HG03095 (cell line): Measurements from ENCODE around the gene KLF16.
"Not testable (repeated sequence)": the region's sequence is repeated elsewhere in the genome, so short reads cannot be mapped to it uniquely, and the experiment has no call there.

Source experiments
- ATAC-seq: cut with Tn5 transposase; IDR thresholded peaks from one replicate; pipeline ENCODE4 v1.9.1; 2021; ENCODE audit warnings: moderate library complexity; ENCODE audit not compliant: unreplicated experiment

Gene KLF16

DNA sequence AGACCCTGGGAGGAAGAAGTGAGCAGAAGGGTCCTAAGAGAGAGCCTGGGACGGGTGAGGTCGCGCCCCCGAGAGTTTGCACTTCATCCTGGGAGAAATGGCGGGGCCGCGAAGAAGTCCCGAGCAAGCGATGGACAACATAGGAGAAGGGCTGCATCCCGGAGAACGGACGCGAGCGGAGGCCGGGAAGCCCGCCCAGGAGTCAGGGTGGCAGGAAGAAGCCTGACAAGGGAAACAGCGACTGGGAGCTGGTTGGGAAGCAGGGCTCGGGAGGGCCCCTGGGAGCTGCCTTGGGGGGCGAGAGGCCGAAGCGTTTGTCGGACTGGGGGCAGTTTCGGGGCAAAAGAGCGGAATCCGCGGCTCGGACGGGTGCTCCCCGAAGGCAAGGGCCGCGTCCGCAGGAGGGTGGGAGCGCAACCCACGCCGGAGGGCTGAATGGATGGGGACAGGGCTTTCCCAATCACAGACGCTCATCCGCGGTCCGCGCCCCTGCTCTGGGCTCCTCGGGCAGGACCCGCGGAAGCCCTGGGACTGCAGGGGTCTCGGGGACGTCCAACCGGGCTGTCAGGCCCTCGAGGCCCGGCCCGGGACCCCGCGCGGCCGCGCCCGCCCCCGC is 21.4 kb upstream of the KLF16 start:
- no peak for ATAC-seq

DNA sequence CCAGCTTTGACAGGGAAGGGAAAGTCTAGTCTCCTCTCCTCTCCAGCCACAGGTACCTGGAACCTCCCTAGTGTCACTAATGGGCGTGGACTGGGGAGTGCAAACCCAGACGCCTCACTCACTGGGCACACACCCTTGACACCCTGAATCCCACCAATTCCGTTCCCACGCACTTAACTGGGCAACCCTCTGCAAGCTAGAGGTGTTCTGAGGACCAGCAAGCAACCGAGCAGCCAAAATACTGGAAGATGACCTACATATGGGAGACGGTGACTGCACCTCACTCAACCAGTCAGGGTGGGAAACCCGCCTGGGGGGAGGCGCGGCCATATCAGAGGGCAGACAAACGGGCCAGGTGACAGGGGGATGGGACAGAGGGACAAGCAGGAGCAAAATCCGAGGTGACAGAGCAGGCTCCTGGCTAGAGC is 20.9 kb upstream of the KLF16 start:
- no peak for ATAC-seq

DNA sequence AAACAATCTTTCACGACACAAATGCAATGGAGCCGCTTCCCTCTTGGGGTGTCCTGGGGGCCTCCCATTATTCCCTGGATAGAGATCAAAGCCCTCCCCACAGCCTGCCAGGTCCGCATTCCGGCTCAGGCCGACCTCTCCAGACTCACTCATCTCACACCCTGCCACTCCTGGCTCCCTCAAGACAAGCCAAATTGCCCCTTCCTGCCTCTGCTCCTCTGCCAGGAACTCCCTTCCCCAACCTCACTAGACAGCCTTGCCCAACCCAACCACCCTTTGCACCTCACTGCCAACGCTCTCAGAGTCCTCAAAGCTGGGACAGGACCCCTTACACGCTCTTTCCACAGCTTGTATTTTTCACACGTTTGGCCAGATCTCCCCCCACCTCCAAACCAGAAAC is 20.4 kb upstream of the KLF16 start:
- no peak for ATAC-seq

DNA sequence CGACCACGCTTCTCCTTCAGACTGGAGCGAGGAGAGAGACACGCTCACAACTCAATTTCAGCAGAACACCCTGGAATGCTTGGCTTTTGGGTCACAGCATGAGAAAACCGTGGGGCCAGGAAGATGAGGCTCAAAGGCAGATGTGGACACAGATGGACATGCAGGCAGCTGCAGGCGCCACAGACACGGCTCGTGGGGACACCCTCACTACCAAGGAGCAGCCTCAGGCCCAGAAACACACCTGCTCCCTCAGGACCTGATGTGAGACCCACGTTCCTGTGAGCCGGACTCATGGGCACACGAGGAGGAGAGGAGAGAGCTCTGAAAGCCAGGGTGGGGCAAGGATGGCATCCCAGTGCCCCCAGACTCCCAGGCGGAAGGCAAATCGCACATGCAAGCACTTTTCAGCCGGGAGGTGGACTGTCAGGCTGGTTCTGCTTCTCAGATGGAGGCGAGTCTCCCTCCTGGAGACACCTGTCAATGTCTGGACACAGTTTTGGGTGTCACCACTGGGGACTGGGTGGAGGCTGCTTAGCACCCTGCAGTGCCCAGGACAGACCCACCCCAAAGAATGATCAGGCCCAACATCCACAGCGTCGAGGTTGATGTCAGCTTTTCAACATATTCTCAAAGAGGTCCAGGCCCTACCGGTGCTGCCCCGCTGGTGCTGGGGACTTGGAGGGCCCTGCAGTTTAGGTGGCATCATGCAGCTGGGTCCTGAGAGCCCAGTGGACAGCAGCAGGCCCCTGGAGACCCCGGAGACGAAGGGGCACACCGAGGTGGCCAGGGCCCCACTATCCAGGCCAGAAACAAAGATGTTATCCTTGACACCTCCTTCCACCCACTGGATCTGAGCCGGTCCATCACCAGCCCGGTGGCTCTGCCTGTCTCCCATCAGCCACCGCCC is 19.7 kb upstream of the KLF16 start:
- no peak for ATAC-seq

DNA sequence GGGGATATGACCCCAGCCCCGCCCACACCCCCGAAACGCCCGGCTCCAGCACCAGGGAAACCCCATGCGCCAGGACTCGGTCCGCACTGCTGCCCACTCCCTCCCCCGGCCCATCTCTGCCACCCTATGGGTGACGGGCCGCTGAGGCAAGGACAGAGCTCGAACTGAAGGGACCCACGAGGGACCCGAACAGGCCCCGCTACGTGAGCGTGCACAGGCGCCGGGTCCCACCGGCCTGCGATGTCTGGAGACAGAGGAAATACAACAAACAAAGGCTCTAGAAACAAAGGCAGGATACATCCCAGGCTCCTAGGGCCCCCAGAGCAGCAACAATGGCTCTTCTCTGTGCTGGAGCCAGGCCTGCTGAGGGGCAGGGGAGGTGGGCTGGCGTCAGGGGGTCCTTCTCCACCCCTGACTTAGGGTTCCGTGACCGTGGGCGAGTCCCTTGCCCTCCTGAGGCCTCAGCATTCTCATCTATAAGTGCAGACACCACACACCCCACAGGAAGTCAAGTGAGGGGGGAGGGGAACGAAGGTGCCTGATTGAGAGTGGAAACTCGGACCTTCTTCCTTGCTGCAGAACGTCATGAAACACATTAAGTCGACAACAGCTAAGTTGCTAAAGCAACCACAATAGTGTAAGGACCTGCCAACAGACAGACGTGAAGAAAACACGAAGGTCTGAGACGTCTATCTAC is 18.9 kb upstream of the KLF16 start:
- ATAC-seq = no peak

DNA sequence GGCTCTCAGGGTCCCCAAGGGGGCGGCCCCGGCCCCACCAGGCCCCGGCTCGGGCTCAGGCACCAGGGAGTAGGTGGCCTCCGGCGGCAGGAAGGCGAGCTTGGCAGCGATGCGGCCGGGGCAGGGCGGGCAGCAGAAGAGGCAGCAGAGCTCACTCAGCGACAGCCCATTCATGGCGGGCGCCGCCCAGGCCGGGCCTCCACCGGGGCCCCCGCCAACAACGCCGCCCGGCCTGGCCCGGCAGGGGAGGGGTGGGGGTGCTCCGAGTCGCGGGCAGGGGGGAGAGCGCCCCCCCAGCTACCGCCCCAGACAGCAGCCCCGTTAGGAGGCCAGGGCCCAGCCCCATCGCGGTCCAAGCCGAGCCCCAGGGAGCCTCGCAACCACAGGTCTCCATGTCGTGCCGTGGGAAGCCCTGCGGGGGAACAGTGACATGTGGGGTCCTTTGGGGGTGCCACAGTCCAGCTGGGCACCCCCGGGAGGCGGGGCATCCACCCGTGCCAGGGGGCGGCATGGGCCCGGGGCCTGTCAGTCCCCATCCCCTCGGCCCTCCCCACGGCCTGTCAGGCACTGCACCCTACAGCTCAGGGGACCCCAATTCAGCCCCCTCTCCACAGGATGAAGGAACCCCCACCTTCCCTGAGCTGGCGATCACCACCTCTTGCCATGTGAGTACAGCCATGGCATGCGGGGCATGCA is 18.2 kb upstream of the KLF16 start:
- ATAC-seq = not testable (repeated sequence)

DNA sequence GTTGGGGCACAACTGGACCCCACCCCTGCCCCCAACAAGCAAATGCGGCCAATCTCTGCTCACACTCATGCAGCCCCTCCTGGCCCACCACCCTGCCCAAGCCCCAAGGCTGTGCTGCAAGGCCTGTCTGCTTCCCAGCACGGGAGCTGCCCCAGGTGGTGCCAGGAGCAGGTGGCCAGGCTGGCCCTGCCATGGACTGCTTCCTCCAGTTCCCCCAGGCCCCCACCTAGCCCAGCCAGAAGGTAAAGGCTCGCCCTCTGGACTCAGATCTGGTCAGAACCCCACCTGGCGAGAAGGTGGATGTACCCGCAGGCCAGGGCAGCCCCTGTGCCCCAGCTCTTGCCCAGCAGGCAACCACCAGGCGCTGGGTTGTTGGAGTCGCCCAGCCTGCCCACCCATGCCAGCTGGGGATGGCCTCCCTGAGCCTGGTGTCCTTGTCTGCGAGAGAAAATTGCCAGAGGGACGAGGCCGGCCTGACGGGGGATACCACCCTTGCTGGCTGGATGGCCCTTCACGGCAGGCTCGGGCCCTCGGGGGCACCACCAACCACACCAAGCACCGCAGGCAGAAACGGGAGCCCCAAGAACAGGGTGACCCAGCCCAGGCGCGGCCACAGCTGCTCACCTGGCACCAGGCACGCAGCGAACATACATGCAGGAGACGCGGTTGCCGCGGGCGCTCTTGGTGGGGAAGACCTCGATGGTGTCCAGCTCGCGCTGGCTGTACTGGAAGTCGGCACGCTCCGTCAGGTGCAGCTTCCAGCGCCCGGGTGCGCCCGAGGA is 17.4 kb upstream of the KLF16 start:
- no peak for ATAC-seq

DNA sequence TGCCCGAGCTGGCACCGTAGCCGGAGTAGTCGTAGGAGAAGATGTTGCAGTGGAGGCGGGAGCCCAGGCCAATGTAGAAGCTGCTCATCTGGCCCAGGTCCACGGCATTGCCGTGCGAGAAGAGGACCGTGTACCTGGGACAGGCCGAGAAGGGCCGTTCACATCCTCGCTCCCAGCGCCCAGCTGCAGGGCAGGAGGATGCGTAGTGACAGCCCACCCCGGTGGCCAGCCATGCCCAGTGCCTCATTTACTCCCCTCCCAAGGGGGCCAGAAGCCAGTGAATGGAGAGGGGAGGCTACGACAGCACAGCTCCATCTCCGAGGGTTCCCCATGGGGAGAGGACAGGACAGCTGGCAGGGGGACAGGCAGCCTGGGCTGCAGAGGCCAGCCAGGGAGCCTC is 16.6 kb upstream of the KLF16 start:
- not testable (repeated sequence) for ATAC-seq

DNA sequence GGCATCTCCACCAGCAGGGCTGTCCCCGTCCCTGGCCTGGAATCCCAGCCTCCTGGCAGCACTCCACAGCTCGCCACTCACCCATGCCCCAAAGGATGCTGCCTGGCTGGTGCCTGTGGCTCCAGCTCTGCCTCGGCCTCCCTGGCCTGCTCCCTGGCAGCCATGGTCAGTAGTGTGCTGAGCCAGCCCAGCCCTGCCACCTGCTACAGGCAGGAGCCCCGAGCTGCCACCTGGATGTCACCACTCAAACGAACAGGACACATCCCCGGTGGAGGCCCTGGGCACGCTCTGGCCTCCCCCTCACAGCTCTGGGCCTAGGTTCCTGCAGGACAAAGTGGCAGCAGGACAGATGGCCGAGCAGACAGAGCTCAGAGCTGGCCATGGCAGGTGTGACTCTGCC is 15.2 kb upstream of the KLF16 start:
- ATAC-seq = not testable (repeated sequence)

DNA sequence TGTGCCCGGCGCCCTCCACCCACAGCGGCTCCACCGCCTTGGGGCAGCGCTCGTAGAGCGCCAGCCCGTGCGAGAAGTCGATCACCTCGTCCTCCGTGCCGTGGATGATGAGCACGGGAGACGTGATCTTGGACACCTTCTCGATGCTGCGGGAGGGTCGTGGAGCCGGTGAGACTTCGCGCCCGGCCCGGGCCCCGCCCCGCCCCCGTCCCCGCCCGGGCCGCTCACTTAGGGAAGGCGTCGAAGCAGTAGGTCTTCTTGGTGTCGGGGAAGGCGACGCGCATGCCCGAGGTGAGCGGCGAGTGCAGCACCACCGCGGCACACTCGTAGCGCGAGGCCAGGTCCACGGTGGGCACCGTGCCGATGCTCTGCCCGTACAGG is 13.9 kb upstream of the KLF16 start:
- ATAC-seq = not testable (repeated sequence)

DNA sequence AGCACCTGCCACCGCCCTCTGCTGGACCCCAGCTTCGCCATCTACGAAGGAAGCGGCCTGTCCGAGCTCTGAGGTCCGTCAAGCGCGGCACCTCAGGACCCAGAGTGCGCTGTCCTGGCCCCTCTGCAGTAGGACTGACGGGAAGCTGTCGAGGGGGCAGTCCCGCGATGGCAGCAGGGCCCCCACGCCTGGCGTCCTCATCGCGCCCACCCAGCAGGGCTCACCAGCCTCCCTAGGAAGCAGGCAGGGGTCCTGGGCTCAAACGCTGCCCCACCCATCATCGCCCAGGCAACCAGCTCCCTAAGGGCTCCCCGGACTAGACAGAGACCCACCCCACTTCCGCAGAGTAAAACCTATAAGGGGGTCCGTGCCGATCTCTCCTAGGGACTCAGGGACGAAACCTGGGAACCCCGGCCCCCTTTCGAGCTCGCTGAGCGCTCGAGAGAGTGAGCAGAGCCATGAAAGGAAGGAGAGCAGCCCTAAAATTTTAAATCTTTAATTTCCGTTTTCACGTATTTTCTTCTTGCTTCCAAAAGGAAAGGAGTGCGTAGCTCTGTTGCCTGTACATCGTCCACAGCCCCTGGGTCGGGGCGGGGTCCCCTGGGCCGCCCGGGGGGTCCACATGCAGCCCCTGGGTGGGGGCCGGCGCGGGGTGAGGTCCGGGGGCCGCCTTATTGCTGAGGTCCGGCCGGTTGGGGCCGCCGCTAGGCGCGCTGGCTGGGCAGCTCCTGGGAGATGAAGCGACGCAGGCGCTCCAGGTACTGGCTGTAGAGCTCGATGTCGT is 13.3 kb upstream of the KLF16 start:
- not testable (repeated sequence) for ATAC-seq

DNA sequence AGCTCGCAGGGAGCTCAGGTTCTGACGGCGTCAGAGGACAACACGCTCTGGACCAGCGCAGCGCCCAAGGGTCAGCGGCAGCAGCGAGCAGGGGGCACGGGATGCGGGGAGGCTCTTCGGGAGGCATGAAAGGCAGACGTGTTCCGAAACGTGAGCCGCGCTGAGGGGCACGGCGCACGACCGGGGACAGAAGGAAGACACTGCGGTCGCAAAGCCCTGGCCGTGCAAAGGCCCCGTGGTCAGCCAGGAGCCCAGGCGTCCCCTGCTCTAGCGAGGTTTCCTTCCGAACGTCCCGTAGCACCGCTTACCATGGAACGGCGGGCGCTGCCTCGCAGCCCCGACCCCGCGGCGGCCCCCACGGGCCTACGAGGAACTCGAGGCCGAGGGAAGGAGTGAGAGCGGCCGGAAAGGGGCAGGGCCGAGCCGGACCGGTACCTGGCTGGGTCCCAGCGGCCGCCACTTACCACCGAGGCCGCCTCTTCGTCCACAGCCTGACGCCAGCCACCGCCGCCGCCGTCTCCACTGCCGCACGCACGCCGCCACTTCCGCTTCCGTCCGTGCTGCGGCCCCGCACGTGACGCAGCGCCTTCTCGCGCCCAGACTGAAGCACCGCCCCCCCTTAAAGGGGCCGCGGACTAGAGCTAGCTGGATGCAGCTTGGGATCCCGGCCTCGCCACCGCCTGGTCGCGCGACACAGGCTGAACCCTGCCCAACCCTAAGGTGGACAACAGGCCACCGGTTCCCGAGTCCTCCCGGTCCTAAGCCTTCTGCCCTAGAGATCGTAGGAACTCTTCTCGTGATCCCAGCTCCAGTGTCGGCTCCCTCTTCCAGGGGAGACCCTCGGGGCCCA is 12.5 kb upstream of the KLF16 start:
- ATAC-seq = peak; percentile 64

DNA sequence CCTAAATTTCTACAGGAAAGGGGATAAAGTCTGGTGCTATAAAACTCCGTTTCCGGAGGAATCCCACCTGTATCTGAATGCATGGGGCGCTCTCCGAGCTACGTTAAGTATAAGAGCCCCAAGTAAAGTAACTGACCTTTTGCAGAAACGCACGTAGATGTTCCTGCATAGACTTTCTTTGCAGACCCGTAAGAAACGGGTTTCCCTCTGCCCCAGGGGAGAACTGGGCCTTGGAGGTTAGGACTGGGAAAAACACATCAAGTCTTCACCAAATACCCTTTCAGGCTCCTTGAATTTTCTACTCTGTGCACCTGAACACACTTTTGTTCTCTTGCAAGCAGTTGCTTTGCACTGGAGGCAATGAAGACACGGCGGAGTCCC is 11.9 kb upstream of the KLF16 start:
- not testable (repeated sequence) for ATAC-seq

DNA sequence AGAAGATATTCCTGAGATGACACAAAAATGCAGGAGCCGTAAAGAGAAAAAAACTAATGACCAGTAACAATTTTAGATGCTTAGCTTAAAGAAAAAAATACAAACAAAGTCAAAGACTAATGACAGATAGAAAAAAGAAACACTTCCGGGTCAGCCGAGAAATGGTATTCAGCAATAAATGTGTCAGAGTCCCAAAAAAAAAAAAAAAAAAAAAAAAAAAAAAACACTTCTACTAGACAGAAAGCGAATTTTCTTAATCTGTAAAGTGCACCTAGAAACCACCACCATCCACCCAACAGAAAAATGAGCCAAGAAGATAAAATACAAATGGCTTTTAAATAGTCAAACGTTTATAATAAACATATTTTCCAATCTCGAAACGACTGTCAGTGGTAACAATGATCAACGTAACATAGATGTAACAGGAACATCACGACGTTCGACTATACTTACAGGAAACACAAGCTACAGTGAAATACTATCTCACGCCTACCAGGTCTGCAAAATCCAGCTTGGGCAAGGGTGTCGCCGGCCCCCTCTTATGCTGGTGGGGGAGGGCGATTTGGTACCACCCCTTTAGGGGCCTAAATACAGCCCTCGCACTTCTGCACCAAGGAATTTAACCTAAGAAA is 11.3 kb upstream of the KLF16 start:
- ATAC-seq = no peak

DNA sequence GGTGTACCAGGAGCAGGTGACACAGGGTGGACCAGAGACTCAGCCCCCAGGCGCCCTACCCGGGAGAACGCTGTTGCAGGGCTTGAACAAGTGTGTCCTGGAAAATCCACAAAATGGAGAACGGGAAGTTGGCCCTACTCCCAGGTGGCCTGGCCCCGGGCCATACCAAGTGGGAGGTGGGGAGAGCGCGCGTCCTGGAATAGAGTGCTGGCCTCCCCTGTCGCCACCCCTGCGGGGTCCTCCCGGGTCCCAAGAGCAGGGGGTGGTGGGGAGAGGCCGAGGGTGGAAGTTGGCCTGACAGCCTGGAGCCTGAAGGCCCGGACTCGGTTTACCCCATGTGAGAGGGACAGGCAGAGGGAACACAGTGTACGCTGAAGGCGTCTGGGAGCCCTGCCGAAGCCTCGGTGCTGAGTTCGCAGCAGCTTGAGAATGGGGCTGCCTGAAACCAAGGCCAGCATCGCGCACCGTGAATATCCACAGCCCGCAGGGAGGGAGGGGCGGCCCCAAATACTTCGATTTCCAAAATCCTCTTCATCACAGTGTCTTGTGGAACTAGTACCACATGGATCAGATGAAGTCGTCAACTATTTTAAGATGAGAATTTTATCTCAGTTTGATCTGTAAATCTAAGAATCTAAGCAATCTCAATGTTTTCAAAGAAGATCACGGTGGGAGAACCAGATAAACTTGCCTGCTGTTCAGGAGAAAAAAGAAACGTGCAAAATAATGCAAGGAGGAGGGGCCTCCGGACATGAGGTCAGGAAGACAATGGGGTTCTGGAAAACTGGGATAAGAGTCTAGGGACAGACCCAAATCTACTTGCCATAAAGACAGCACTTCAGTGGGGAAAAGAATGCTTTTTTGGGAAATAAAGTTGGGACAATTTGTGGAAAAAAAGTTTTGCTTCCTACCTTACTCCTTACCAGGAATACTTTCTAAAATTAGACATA is 10.4 kb upstream of the KLF16 start:
- ATAC-seq = no peak

DNA sequence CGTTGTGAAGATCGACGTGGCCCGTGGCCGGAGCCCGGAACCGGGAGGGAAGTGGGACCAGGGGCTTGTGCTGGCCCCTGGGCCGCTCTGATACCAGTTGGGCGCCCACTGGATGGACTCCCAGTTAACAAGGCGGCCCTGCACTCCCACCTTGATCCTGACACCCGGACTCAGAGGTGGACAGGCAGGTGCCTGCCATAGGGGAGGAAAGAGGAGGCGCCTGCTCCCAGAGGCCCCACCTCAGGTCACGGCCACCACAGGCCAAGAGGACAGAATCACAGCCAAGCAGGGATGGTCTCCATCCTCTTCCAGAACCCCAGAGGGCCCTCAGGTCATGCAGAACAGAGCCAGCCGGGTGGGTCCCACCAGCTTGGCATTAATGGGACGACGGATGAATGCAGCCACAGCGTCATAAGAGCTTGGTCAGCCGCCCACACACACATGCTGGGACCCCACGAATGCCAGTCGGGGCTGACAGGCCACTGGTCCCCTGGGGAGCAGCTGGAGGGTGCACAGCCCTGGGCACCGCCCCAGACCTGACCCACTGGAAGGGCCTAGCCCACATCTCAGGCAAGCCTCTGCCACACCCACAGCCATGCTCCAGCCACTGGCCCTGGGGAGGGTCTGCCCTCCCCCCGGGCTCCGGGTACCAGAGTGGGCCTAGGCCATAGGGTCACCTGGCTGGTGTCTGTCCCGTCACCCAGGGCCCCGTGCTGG is 9.6 kb upstream of the KLF16 start:
- no peak for ATAC-seq

DNA sequence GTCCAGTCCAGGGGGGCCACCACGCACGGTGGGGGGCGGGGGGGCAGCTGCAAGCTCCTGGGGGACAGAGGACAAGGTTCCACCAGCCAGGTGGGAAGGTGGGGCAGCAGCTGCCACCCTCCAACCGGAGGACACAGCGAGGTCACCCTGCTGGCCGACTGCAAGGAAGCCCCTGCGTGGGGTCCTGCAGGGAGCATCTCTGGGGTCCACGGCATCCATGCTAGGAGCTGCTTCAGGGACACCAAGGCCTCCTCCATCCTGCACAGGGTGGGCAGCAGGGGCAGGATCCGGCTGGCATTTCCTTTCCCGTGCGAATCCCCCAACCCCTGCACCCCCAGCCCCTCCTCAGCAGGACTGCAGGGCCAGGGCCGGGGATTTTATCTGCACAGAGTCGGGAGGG is 8.3 kb upstream of the KLF16 start:
- no peak for ATAC-seq
